GM12872 (cell line): ENCODE measurements around the gene SNCA.

Experiments used
- TF ChIP-seq, protein P1 (sequence below): IDR thresholded peaks from 3 replicates; pipeline ENCODE4 v1.5.1; 2011; ENCODE audit warnings: low read depth, mild to moderate bottlenecking, low read length, moderate library complexity; ENCODE audit not compliant: insufficient read depth

Gene SNCA

DNA sequence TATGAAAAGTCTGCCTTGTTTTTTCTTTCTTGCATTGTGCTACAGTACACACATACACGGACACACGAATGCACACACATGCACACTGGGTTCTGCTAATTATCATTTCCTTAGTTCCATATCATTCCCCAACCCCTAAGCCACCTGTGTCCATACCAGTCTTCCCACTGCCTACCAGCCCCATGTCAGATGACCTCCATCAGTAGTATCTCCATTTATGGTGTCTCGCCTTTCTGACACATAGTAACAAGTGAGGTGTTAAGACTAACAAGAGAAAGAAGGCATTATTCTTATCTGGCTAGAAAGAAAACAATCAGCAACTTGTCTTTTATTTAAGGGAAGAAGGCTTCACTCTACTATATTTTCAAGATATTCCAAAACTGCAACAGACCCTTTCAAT, 67.1 kb downstream of the SNCA start:
- TF ChIP-seq, protein P1, sequence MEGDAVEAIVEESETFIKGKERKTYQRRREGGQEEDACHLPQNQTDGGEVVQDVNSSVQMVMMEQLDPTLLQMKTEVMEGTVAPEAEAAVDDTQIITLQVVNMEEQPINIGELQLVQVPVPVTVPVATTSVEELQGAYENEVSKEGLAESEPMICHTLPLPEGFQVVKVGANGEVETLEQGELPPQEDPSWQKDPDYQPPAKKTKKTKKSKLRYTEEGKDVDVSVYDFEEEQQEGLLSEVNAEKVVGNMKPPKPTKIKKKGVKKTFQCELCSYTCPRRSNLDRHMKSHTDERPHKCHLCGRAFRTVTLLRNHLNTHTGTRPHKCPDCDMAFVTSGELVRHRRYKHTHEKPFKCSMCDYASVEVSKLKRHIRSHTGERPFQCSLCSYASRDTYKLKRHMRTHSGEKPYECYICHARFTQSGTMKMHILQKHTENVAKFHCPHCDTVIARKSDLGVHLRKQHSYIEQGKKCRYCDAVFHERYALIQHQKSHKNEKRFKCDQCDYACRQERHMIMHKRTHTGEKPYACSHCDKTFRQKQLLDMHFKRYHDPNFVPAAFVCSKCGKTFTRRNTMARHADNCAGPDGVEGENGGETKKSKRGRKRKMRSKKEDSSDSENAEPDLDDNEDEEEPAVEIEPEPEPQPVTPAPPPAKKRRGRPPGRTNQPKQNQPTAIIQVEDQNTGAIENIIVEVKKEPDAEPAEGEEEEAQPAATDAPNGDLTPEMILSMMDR, result no peak

DNA sequence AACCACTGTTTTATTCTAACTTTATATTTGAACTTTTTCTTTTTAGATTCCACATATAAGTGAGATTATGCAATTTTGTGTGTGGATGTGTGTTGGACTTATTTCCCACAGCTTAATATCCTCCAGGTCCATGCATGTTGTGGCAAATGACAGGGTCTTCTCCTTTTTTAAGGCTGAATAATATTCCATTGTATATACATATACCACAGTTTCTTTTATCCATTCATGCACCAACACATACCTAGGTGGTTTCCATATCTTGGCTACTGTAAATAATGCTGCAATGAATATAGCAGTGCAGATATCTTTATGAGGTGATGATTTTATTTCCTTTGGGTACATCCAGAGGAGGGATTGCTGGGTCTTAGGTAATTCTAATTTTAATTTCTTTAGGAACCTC, 69.0 kb downstream of the SNCA start:
- TF ChIP-seq, protein P1, result no peak

DNA sequence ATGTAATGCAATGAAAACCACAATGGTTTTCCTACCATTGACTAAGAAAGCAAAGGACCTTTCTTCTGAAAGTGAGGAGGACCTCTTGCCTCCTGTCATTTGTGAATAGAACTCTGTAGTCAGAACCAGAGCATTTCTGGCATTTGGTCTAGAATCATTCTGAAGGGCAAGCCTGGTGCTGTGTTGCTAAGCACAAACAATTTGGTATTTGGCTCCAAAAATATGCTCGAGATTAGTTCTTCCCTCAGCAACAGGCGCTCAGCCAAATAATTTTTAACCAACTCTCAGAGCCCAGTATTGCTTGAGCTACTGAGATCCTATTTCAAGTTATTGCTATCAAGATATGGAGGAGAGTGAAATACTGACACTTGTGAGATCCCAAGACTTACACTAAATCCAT, 71.0 kb downstream of the SNCA start:
- TF ChIP-seq, protein P1, result no peak

DNA sequence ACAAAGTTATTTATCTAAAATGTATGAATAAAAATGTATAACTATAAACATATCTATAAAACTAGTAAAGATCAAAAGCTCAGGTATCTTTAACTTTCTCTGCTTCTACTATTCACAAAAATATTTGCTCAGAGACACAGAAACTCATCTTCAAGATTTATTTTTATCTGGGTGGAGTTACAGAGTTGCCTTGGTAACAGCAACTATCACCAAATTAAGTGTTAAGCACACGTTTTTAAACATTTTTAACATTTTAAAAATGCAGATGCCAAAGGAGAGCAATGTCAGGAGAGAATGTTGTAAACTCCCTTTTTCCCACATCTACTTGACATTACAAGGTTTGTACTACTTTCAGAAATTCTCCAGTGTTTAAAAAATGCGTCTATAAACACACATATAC, 71.4 kb downstream of the SNCA start:
- TF ChIP-seq, protein P1, result no peak

DNA sequence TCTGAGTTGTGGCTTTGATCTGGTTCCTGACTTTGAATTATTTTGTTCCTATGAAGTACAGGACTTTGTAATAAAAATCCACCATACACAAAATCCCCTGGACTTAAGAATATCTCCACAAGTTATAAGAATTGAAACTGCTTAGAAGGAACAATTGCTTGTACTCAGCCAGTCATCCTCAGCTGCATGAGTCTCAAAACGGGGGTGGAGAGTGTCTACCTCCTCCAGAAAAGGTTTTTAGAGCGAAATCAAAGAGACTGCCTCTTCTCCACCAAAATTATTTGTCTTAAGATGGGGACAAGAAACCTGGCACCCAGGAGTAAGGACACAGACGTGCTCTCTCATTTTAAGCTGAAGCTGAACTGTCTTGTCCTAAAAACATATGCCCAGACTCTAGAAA, 74.7 kb downstream of the SNCA start:
- TF ChIP-seq, protein P1, result no peak

DNA sequence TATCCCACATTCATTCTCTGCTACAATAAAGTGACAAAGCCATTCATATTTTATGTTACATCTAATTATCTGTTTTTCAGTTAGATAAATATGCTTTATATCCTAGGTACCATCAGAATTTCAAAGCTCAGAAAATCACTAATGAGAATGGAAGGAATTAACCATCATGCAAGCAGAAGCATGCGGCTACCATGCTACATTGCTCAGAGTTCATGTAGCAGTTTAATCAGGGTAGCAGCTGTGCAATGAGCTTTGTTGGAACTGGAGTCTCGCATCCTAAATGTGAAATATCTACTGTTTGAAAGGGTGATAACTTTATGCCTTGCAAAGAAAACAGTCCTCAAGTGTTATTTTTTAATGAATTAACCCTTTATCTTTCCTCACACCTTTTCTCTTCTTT, 77.5 kb downstream of the SNCA start:
- TF ChIP-seq, protein P1, result no peak

DNA sequence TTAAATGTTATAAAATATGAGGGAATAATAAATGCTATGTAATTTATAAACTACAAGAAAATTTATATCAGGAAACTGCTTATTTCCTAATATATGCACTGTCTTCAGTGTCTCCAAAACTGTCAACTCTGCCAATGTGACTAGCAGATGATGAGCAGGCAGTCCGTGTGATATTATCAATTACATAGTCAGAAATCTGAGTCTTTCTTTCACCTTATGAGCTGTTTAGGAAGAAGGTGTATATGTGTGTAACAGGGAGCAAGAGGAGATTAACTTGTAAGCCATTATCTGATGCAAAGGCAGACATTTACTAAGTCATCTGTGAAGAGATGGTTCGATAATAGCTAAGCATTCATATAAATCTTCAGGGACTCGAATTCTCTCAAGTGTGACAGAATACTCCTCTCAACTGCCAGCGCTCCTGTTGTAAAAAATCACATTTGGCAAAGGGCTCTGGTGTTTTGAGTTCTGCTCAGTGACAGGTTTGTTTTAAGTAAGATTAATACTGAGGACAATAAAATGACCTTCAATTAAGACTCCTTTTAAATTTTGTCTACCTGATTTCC, 79.7 kb downstream of the SNCA start:
- TF ChIP-seq, protein P1, result no peak
